Mesenchymal stem cell (in vitro differentiated cells and primary cell): Measurements from ENCODE around the gene AKR1D1.
"Not testable (repeated sequence)": the region's sequence is repeated elsewhere in the genome, so short reads cannot be mapped to it uniquely, and the experiment has no call there.

Experiments
- DNase-seq: peaks from one replicate; pipeline ENCODE4 v3.0.0-alpha.2; 2013
- H2AFZ ChIP-seq: one replicate; pipeline ENCODE4 v1.6.1; 2013; ENCODE audit warnings: low read depth, mild to moderate bottlenecking, control low read depth, inconsistent platforms, low read length, moderate library complexity
- H2AK5ac ChIP-seq: 2 replicates; pipeline ENCODE4 v1.6.1; 2013; ENCODE audit warnings: low read length, moderate library complexity, mild to moderate bottlenecking, inconsistent platforms; ENCODE audit not compliant: severe bottlenecking
- H2BK120ac ChIP-seq: one replicate; pipeline ENCODE4 v1.6.1; 2013; ENCODE audit warnings: low read depth, mild to moderate bottlenecking, inconsistent platforms, low read length, moderate library complexity
- H2BK12ac ChIP-seq, 2 experiments: one replicate each; pipeline ENCODE4 v1.6.1; 2013; ENCODE audit warnings: inconsistent platforms in 2 of 2, low read length in 2 of 2, mild to moderate bottlenecking in 2 of 2, moderate library complexity in 2 of 2, control low read depth in 1 of 2
- H2BK15ac ChIP-seq: one replicate; pipeline ENCODE4 v1.6.1; 2013; ENCODE audit warnings: mild to moderate bottlenecking, low read depth, inconsistent platforms; ENCODE audit not compliant: poor library complexity, severe bottlenecking
- H2BK5ac ChIP-seq: 2 replicates; pipeline ENCODE4 v1.6.1; 2013; ENCODE audit warnings: low read depth, mild to moderate bottlenecking, low read length, control low read depth, inconsistent platforms; ENCODE audit not compliant: poor library complexity, severe bottlenecking
- H3K14ac ChIP-seq, 2 experiments: one replicate each; pipeline ENCODE4 v1.6.1; 2013; ENCODE audit warnings: inconsistent platforms in 2 of 2, low read length in 2 of 2, control low read depth in 1 of 2, mild to moderate bottlenecking in 1 of 2, moderate library complexity in 1 of 2
- H3K18ac ChIP-seq, 2 experiments: one replicate each; pipeline ENCODE4 v1.6.1; 2013; ENCODE audit warnings: inconsistent platforms in 2 of 2, low read length in 2 of 2, control low read depth in 1 of 2, low read depth in 1 of 2, mild to moderate bottlenecking in 1 of 2
- H3K23ac ChIP-seq, 2 experiments: one replicate each; pipeline ENCODE4 v1.6.1; 2013; ENCODE audit warnings: inconsistent platforms in 2 of 2, low read length in 2 of 2, mild to moderate bottlenecking in 2 of 2, moderate library complexity in 2 of 2, control low read depth in 1 of 2
- H3K27ac ChIP-seq: 2 replicates; pipeline ENCODE4 v1.5.1; 2013; ENCODE audit warnings: mild to moderate bottlenecking, moderate library complexity, low read length, control low read depth, inconsistent platforms; ENCODE audit not compliant: poor library complexity, severe bottlenecking
- H3K27me3 ChIP-seq, 2 experiments: 2 replicates each; pipeline versions ENCODE4 v1.6.1 to v1.7.0; 2013; ENCODE audit warnings: low read length in 2 of 2, mild to moderate bottlenecking in 2 of 2, moderate library complexity in 2 of 2, control low read depth in 1 of 2, inconsistent platforms in 1 of 2; ENCODE audit not compliant: control insufficient read depth in 1 of 2, insufficient read depth in 1 of 2
- H3K36me3 ChIP-seq, 2 experiments: 2 replicates each; pipeline versions ENCODE4 v1.6.1 to v1.7.0; 2013; ENCODE audit warnings: low read length in 2 of 2, control low read depth in 1 of 2, inconsistent platforms in 1 of 2, low read depth in 1 of 2, mild to moderate bottlenecking in 1 of 2; ENCODE audit not compliant: insufficient read depth in 2 of 2, control insufficient read depth in 1 of 2
- H3K4ac ChIP-seq, 2 experiments: one replicate each; pipeline ENCODE4 v1.6.1; 2013; ENCODE audit warnings: inconsistent platforms in 2 of 2, low read length in 2 of 2, mild to moderate bottlenecking in 2 of 2, moderate library complexity in 2 of 2, control low read depth in 1 of 2, low read depth in 1 of 2
- H3K4me1 ChIP-seq: 2 replicates; pipeline ENCODE4 v1.6.1; 2013; ENCODE audit warnings: low read depth, low read length, control low read depth; ENCODE audit not compliant: control insufficient read depth, insufficient read depth
- H3K4me2 ChIP-seq: 2 replicates; pipeline ENCODE4 v1.6.1; 2013; ENCODE audit warnings: low read length, mild to moderate bottlenecking, inconsistent platforms; ENCODE audit not compliant: poor library complexity, severe bottlenecking
- H3K4me3 ChIP-seq, 2 experiments: 2 replicates each; pipeline versions ENCODE4 v1.5.1 to v1.7.0; 2013; ENCODE audit warnings: low read length in 2 of 2, mild to moderate bottlenecking in 2 of 2, control low read depth in 1 of 2, low read depth in 1 of 2; ENCODE audit not compliant: insufficient read depth in 1 of 2
- H3K79me1 ChIP-seq: replicated peaks from 2 replicates; pipeline ENCODE4 v1.6.1; 2013; ENCODE audit warnings: mild to moderate bottlenecking, control low read depth, low read length, inconsistent platforms; ENCODE audit not compliant: poor library complexity, severe bottlenecking
- H3K9ac ChIP-seq: 2 replicates; pipeline ENCODE4 v1.7.0; 2013; ENCODE audit warnings: mild to moderate bottlenecking, low read length, moderate library complexity
- H3K9me3 ChIP-seq: 2 replicates; pipeline ENCODE4 v1.7.0; 2013; ENCODE audit warnings: mild to moderate bottlenecking, low read length; ENCODE audit not compliant: control insufficient read depth
- H4K8ac ChIP-seq: one replicate; pipeline ENCODE4 v1.6.1; 2013; ENCODE audit warnings: inconsistent platforms, mild to moderate bottlenecking, low read length, moderate library complexity
- H4K91ac ChIP-seq: one replicate; pipeline ENCODE4 v1.6.1; 2013; ENCODE audit warnings: mild to moderate bottlenecking, low read length, inconsistent platforms
- WGBS: methylation state at CpG from one replicate; pipeline ENCODE4 v1.1.7; 2013; ENCODE audit warnings: mixed read lengths; 5-methylcytosine and 5-hydroxymethylcytosine counted together

The AKR1D1 gene

GRCh38 chr7:138036135-138036534 is 40.1 kb upstream of the AKR1D1 start:
- Histone ChIP-seq H3K23ac (no peak overlapping the region), H3K4me1 (peaks cover 2% of the 10 kb centered on the region), H3K18ac (no peak overlapping the region), H3K27me3 (no peaks in the 10 kb centered on the region), H2BK12ac (no peak overlapping the region), H2BK5ac (no peak overlapping the region), H3K14ac (no peak overlapping the region), H2BK15ac (no peak overlapping the region), H2AK5ac (no peak overlapping the region), H2AFZ (no peak overlapping the region), H2BK120ac (no peak overlapping the region), H3K27ac (no peak overlapping the region), H3K79me1 (no peaks in the 10 kb centered on the region), H3K4ac (no peak overlapping the region), H3K4me3 (no peak overlapping the region), H4K91ac (no peak overlapping the region), H3K36me3 (no peaks in the 10 kb centered on the region), H3K4me2 (no peak overlapping the region), H3K9ac (no peak overlapping the region), H4K8ac (no peak overlapping the region), H3K9me3 (no peaks in the 10 kb centered on the region)
- WGBS, result no CpG with 5 or more reads among the region's 2 CpGs
- no peak for DNase-seq

GRCh38 chr7:138040063-138040462 is 36.2 kb upstream of the AKR1D1 start:
- H3K79me1 ChIP-seq, H4K91ac ChIP-seq, H3K27me3 ChIP-seq, H3K27ac ChIP-seq, H2AK5ac ChIP-seq, H3K18ac ChIP-seq, H2BK120ac ChIP-seq, H2BK12ac ChIP-seq, H2BK15ac ChIP-seq, H3K9ac ChIP-seq, H2BK5ac ChIP-seq, H3K4me2 ChIP-seq, H3K23ac ChIP-seq, H3K9me3 ChIP-seq, H4K8ac ChIP-seq, H3K14ac ChIP-seq, H3K4me3 ChIP-seq, H3K4me1 ChIP-seq, H3K36me3 ChIP-seq, H2AFZ ChIP-seq, DNase-seq, H3K4ac ChIP-seq: not testable (repeated sequence)
- WGBS, result 72% methylated on average over 1 of the region's 1 CpG

- Histone ChIP-seq H2BK120ac (no peak overlapping the region), H2BK5ac (no peak overlapping the region), H2AK5ac (no peak overlapping the region), H4K91ac (no peak overlapping the region), H3K79me1 (no peaks in the 10 kb centered on the region), H2BK12ac (no peak overlapping the region), H3K14ac (no peak overlapping the region), H3K4me3 (no peak overlapping the region), H3K9me3 (no peaks in the 10 kb centered on the region), H2BK15ac (no peak overlapping the region), H3K9ac (no peak overlapping the region), H3K18ac (no peak overlapping the region), H3K4me1 (no peaks in the 10 kb centered on the region), H3K27ac (no peak overlapping the region), H3K27me3 (no peaks in the 10 kb centered on the region), H3K4me2 (no peak overlapping the region), H4K8ac (no peak overlapping the region), H3K36me3 (no peaks in the 10 kb centered on the region), H2AFZ (no peak overlapping the region), H3K4ac (no peak overlapping the region), H3K23ac (no peak overlapping the region)
- WGBS, result 86% methylated on average over 1 of the region's 2 CpGs
- DNase-seq, result no peak
These were observed 31.4 kb upstream of the AKR1D1 start for GRCh38 chr7:138044897-138045296.

- H3K14ac ChIP-seq, result no peak overlapping the region
- H2BK12ac ChIP-seq, result no peak overlapping the region
- no peak for DNase-seq
- H3K4me2 ChIP-seq, result no peak overlapping the region
- H3K4me3 ChIP-seq, result no peak overlapping the region
- no peaks in the 10 kb centered on the region for H3K9me3 ChIP-seq
- H3K9ac ChIP-seq, result no peak overlapping the region
- H2BK120ac ChIP-seq, result no peak overlapping the region
- no peak overlapping the region for H3K27ac ChIP-seq
- 94% methylated on average over 2 of the region's 3 CpGs for WGBS
- no peaks in the 10 kb centered on the region for H3K79me1 ChIP-seq
- H4K8ac ChIP-seq, result no peak overlapping the region
- no peaks in the 10 kb centered on the region for H3K36me3 ChIP-seq
- no peak overlapping the region for H2BK5ac ChIP-seq
- no peaks in the 10 kb centered on the region for H3K4me1 ChIP-seq
- no peak overlapping the region for H3K18ac ChIP-seq
- H3K23ac ChIP-seq, result no peak overlapping the region
- H2BK15ac ChIP-seq, result no peak overlapping the region
- no peak overlapping the region for H4K91ac ChIP-seq
- H2AFZ ChIP-seq, result no peak overlapping the region
- H3K27me3 ChIP-seq, result no peaks in the 10 kb centered on the region
- H2AK5ac ChIP-seq, result no peak overlapping the region
- no peak overlapping the region for H3K4ac ChIP-seq
These were observed 28.4 kb upstream of the AKR1D1 start for GRCh38 chr7:138047907-138048306.
